ENCODE data around the gene TBRG4.

- TF ChIP-seq EZH2 (IDR thresholded peaks at IDR 0.05; ENCODE audit: borderline replicate concordance, low read depth, low read length, severe bottlenecking) (no peak), CTCF (IDR thresholded peaks at IDR 0.05; ENCODE audit: borderline replicate concordance, extremely low read depth, low read length, poor library complexity, severe bottlenecking) (no peak)
These were observed 8.4 kb downstream of the TBRG4 start for GRCh38 chr7:45102785-45103712.
